A673 (cell line): Measurements from ENCODE around the gene TBC1D32. TPM values are rescaled to one million over a fixed set of nuclear protein-coding genes. Genes with fewer than 3 reads are reported as not detected.
A peak's percentile ranks its signal among the peaks of the same experiment; 100 is the strongest.

ENCODE experiments used
- BruUV-seq: library from RNA; stranded (reverse); fragments of 400-500 nt; replicated peaks from 2 replicates; lab custom pipeline; 2021; lab: Mats Ljungman, UMichigan
- CTCF ChIA-PET: fragments of 300-600 bp; sonication (Branson Sonifier 250); formaldehyde crosslinking; loops from one replicate; lab custom pipeline; 2022; ENCODE audit warnings: antibody characterized with exemption; lab: Charles Lee
- POLR2A ChIA-PET: fragments of 300-600 bp; sonication (Branson Sonifier 250); formaldehyde crosslinking; loops from one replicate; lab custom pipeline; 2022; ENCODE audit warnings: antibody characterized with exemption; ENCODE audit not compliant: low non-redundant PET; lab: Charles Lee
- DNase-seq: peaks from one replicate; pipeline ENCODE4 v3.0.0-alpha.2; 2015; ENCODE audit warnings: low spot score
- H3K27ac ChIP-seq: fragments of 200-600 bp; sonication (generic); 2 replicates; pipeline ENCODE4 v1.5.1; 2016; ENCODE audit warnings: mixed run types, low read depth, mild to moderate bottlenecking, mixed read lengths, antibody characterized with exemption, low read length; ENCODE audit not compliant: poor library complexity, severe bottlenecking
- H3K27me3 ChIP-seq: fragments of 200-600 bp; sonication (generic); replicated peaks from 2 replicates; pipeline ENCODE4 v1.6.1; 2017; ENCODE audit warnings: mixed run types, low read depth, mild to moderate bottlenecking, mixed read lengths, antibody characterized with exemption, low read length; ENCODE audit not compliant: insufficient read depth, poor library complexity
- H3K36me3 ChIP-seq: fragments of 200-600 bp; sonication (generic); 2 replicates; pipeline ENCODE4 v1.6.1; 2016; ENCODE audit warnings: mixed run types, mild to moderate bottlenecking, mixed read lengths, antibody characterized with exemption, low read length; ENCODE audit not compliant: insufficient read depth, poor library complexity, severe bottlenecking
- H3K4me1 ChIP-seq: fragments of 200-600 bp; sonication (generic); 2 replicates; pipeline ENCODE4 v1.6.1; 2017; ENCODE audit warnings: mixed run types, mild to moderate bottlenecking, mixed read lengths, antibody characterized with exemption, low read length; ENCODE audit not compliant: insufficient read depth, poor library complexity, severe bottlenecking
- H3K4me3 ChIP-seq: fragments of 200-600 bp; sonication (generic); 2 replicates; pipeline ENCODE4 v1.5.1; 2016; ENCODE audit warnings: low read depth, mixed run types, mild to moderate bottlenecking, mixed read lengths, low read length; ENCODE audit not compliant: poor library complexity, severe bottlenecking
- H3K9me3 ChIP-seq: fragments of 200-600 bp; sonication (generic); 2 replicates; pipeline ENCODE4 v1.6.1; 2016; ENCODE audit warnings: mixed run types, low read depth, mild to moderate bottlenecking, mixed read lengths, antibody characterized with exemption, low read length; ENCODE audit not compliant: poor library complexity, severe bottlenecking
- CTCF ChIP-seq: fragments of 300-800, 200-600 bp; sonication (generic); conservative IDR thresholded peaks from 2 replicates; pipeline ENCODE4 v1.5.1; 2017; ENCODE audit warnings: low read depth, mild to moderate bottlenecking, antibody characterized with exemption, low read length, moderate library complexity, mixed read lengths
- EZH2 ChIP-seq: fragments of 200-600 bp; sonication (generic); IDR thresholded peaks from 2 replicates; pipeline ENCODE4 v1.6.1; 2017; ENCODE audit warnings: borderline replicate concordance, low read depth, mild to moderate bottlenecking, mixed read lengths, antibody characterized with exemption, low read length; ENCODE audit not compliant: poor library complexity, severe bottlenecking
- intact Hi-C: fragments of 100-400 bp; cut with micrococcal nuclease; formaldehyde crosslinking; loops from one replicate; pipeline ENCODE4 v1.10.0; 2022; ENCODE audit not compliant: unreplicated experiment
- total RNA-seq: library from RNA; stranded (reverse); gene quantifications from 2 replicates; pipeline ENCODE4 v1.2.3, GENCODE V29; 2021

Gene TBC1D32
- total RNA-seq, 1 experiment from 2014 or later, result 10.4 TPM

GRCh38 chr6:121310495-121310894, 23.8 kb downstream of the TBC1D32 start:
- no TSS peak for BruUV-seq
- H3K27ac ChIP-seq, result no peak overlapping the region
- no peak for TF ChIP-seq EZH2
- no peak for TF ChIP-seq CTCF
- H3K4me1 ChIP-seq, result no peaks in the 10 kb centered on the region
- DNase-seq, result no peak
- H3K27me3 ChIP-seq, result no peaks in the 10 kb centered on the region
- intact Hi-C loops, result no loop called here
- no peak overlapping the region for H3K4me3 ChIP-seq
- ChIA-PET POLR2A (no interaction called here), CTCF (no interaction called here)
- no peaks in the 10 kb centered on the region for H3K36me3 ChIP-seq
- H3K9me3 ChIP-seq, result no peaks in the 10 kb centered on the region

DNA sequence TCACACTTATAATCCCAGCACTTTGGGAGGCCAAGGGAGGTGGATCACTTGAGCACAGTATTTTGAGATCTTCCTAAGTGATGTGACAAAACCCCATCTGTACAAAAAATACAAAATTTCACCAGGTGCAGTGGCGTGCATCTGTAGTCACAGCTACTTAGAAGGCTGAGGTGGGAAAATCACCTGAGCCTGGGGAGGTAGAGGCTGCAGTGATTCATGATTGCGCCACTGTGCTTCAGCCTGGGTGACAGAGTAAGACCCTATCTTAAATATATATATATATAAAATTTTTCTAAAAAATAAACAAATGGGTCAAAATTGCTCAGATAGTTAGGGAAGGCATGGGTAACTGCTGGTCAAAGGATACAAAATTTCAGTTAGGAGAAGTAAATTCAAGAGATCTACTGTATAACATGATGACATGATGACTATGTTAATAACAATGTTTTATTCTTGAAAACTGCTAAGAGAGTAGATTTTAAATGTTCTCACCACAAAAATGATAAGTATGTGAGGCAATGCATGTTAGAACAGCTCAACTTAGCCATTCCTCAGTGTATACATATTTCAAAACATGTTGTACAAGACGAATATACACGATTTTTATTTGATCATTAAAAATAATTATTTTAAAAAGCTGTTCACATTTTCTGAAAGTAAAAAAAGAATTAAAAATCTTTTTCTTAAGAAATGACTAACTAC, 24.4 kb downstream of the TBC1D32 start:
- ChIA-PET CTCF (no interaction called here), POLR2A (no interaction called here)
- H3K4me1 ChIP-seq, result no peaks in the 10 kb centered on the region
- no peaks in the 10 kb centered on the region for H3K27me3 ChIP-seq
- no peaks in the 10 kb centered on the region for H3K36me3 ChIP-seq
- no peaks in the 10 kb centered on the region for H3K9me3 ChIP-seq
- no TSS peak for BruUV-seq
- H3K4me3 ChIP-seq, result no peak overlapping the region
- no peak for DNase-seq
- intact Hi-C loops, result no loop called here
- no peak overlapping the region for H3K27ac ChIP-seq
- TF ChIP-seq CTCF (no peak), EZH2 (no peak)

- POLR2A ChIA-PET, result no interaction called here
These were observed 28.2 kb downstream of the TBC1D32 start for GRCh38 chr6:121305957-121306607.

More at GRCh38 chr6:121305957-121306607, 28.2 kb downstream of the TBC1D32 start:
- no peaks in the 10 kb centered on the region for H3K9me3 ChIP-seq
- no peak overlapping the region for H3K4me3 ChIP-seq
- H3K36me3 ChIP-seq, result no peaks in the 10 kb centered on the region
- H3K27ac ChIP-seq, result no peak overlapping the region
- DNase-seq, result peak; percentile 53
- CTCF ChIA-PET, result interaction anchor here (1.0 kb wide), 1 partner anchor 251 kb away, joined by 16 read pairs; no protein-coding TSS in a partner anchor
- TF ChIP-seq CTCF, result peak; percentile 65
- no peak for TF ChIP-seq EZH2
- intact Hi-C loops, result loop anchor here (1.0 kb wide), 1 partner anchor 251 kb away; no protein-coding TSS in a partner anchor
- H3K4me1 ChIP-seq, result no peaks in the 10 kb centered on the region
- no TSS peak for BruUV-seq
- no peaks in the 10 kb centered on the region for H3K27me3 ChIP-seq
